NT2/D1 (cell line): Measurements from ENCODE around the gene TMEM119.

Source experiments
- YY1 ChIP-seq: IDR thresholded peaks from 2 replicates; pipeline ENCODE4 v1.6.1; 2011; ENCODE audit not compliant: insufficient read length, insufficient read depth
- ZNF274 ChIP-seq: IDR thresholded peaks from 2 replicates; pipeline ENCODE4 v1.6.1; 2011; ENCODE audit warnings: mild to moderate bottlenecking, low read depth, low read length

DNA sequence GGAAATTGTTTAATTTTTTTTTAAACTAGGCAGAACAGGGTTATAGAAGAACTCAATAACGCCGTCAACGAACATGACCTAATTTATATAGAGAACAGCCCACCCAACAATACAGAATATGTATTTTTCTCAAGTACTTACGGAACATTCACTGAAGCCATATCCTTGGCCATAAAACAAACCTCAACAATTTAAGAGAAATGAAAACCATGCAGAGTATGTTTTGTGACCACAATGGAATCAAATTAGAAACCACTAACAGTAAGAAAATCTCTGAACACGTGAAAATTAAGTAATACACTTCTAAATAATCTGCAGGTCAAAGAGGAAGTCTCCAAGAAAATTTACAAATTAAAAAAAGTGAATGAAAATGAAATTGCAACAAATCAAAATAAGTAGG lies 46.3 kb downstream of the TMEM119 start:
- TF ChIP-seq ZNF274: no peak
- TF ChIP-seq YY1: no peak
